Aorta (tissue), 5 donors: ENCODE results near the gene JAM2. TPM values are rescaled to one million over a fixed set of nuclear protein-coding genes. Genes with fewer than 3 reads are reported as not detected.
A peak's percentile ranks its signal among the peaks of the same experiment; 100 is the strongest.

ENCODE experiments used
- ATAC-seq: fragments of 200-7000 bp; cut with Tn5 transposase; one replicate; pipeline ENCODE4 v1.9.1; 2022; ENCODE audit warnings: moderate library complexity; ENCODE audit not compliant: low FRiP score
- DNase-seq, 2 donors: peaks; one replicate each; pipeline ENCODE4 v3.0.0-alpha.2; 2020
- H3K27ac ChIP-seq, 2 donors: one replicate each; pipeline ENCODE4 v1.5.1; 2013; ENCODE audit warnings: low read length in 2 of 2, mild to moderate bottlenecking in 2 of 2, moderate library complexity in 2 of 2, control low read depth in 1 of 2, inconsistent platforms in 1 of 2, low read depth in 1 of 2
- H3K27me3 ChIP-seq, 2 donors: one replicate each; pipeline ENCODE4 v1.6.1; 2013; ENCODE audit warnings: control low read depth in 1 of 2, low read length in 1 of 2, mild to moderate bottlenecking in 1 of 2, moderate library complexity in 1 of 2; ENCODE audit not compliant: insufficient read depth in 2 of 2, control insufficient read depth in 1 of 2
- H3K36me3 ChIP-seq, 2 donors: one replicate each; pipeline ENCODE4 v1.6.1; 2013; ENCODE audit warnings: control low read depth in 1 of 2, low read length in 1 of 2, mild to moderate bottlenecking in 1 of 2; ENCODE audit not compliant: insufficient read depth in 2 of 2, control insufficient read depth in 1 of 2
- H3K4me1 ChIP-seq, 2 donors: one replicate each; pipeline ENCODE4 v1.6.1; 2013; ENCODE audit warnings: low read length in 2 of 2, control low read depth in 1 of 2, mild to moderate bottlenecking in 1 of 2, moderate library complexity in 1 of 2; ENCODE audit not compliant: insufficient read depth in 2 of 2, control insufficient read depth in 1 of 2
- H3K4me3 ChIP-seq, 2 donors: one replicate each; pipeline ENCODE4 v1.5.1; 2013; ENCODE audit warnings: low read length in 2 of 2, control low read depth in 1 of 2, mild to moderate bottlenecking in 1 of 2
- H3K9me3 ChIP-seq: one replicate; pipeline ENCODE4 v1.6.1; 2013; ENCODE audit warnings: mild to moderate bottlenecking, low read length; ENCODE audit not compliant: control insufficient read depth
- WGBS, 2 donors: extraction: QIAGEN DNeasy Blood & Tissue Kit; methylation state at CpG; one replicate each; pipeline ENCODE4 v1.1.7; 2013; 5-methylcytosine and 5-hydroxymethylcytosine counted together
- intact Hi-C, 2 donors: fragments of 100-400 bp; cut with DNase I; formaldehyde crosslinking; loops; one replicate each; pipeline versions ENCODE4 v1.14.2 to v1.15.0; 2022
- polyA plus RNA-seq, 2 donors: library from polyadenylated mRNA; stranded (reverse); fragments of 200-250 nt; gene quantifications; one replicate each; pipeline ENCODE4 v1.2.3, GENCODE V29; 2013
- total RNA-seq, 2 donors: library from RNA; stranded (reverse); fragmentation: NEBNext Ultra II Directional; extraction: Animal tissue kit (Norgen Biotek cat#: 25700); gene quantifications; one replicate each; pipeline ENCODE4 v1.2.1, GENCODE V29; 2021
- donor health status: healthy with polysubstance abuse.
- donor health status: Bipolar disorder and iron deficiency.
- donor health status: DM: no; HTN: no; CAD: no.
- donor health status: DM: no; HTN: no; CAD: no.
- donor health status: DM: yes; HTN: yes; CAD: no.

Gene JAM2
- total and polyA plus RNA-seq, 4 donors: 2.1 to 61.0 (median 12.7) TPM

- Histone ChIP-seq H3K27ac (no peak overlapping the region), H3K4me1 (no peaks in the 10 kb centered on the region), H3K36me3 (no peaks in the 10 kb centered on the region), H3K27me3 (no peaks in the 10 kb centered on the region), H3K4me3 (peak overlapping the region; percentile 76 to 90), H3K9me3 (no peaks in the 10 kb centered on the region)
- peak; percentile 52 to 79 for DNase-seq
- intact Hi-C loops: no loop called here
- 1% methylated on average over 38 to 40 of the region's 40 CpGs for WGBS, 2 donors
- ATAC-seq: peak; percentile 85
These were observed 618 bp downstream of the JAM2 start for GRCh38 chr21:25639551-25640201.

GRCh38 chr21:25640202-25640942, 1.3 kb downstream of the JAM2 start:
- no peaks in the 10 kb centered on the region for H3K9me3 ChIP-seq
- peak overlapping the region; percentile 76 to 90 for H3K4me3 ChIP-seq
- no peaks in the 10 kb centered on the region for H3K27me3 ChIP-seq
- DNase-seq (peak; percentile 50 to 79), ATAC-seq (peak; percentile 72)
- WGBS, 2 donors: 6 to 7% methylated on average over 27 of the region's 27 CpGs
- no peaks in the 10 kb centered on the region for H3K4me1 ChIP-seq
- intact Hi-C loops: no loop called here
- H3K36me3 ChIP-seq: no peaks in the 10 kb centered on the region
- H3K27ac ChIP-seq: no peak overlapping the region

GRCh38 chr21:25640943-25641292, 1.9 kb downstream of the JAM2 start:
- WGBS, 2 donors: 65 to 70% methylated on average over 5 of the region's 5 CpGs
- ATAC-seq: no peak
- H3K4me3 ChIP-seq: no peak overlapping the region
- intact Hi-C loops: no loop called here
- no peaks in the 10 kb centered on the region for H3K4me1 ChIP-seq
- no peaks in the 10 kb centered on the region for H3K36me3 ChIP-seq
- DNase-seq: no peak
- H3K9me3 ChIP-seq: no peaks in the 10 kb centered on the region
- H3K27ac ChIP-seq: no peak overlapping the region
- no peaks in the 10 kb centered on the region for H3K27me3 ChIP-seq

DNA sequence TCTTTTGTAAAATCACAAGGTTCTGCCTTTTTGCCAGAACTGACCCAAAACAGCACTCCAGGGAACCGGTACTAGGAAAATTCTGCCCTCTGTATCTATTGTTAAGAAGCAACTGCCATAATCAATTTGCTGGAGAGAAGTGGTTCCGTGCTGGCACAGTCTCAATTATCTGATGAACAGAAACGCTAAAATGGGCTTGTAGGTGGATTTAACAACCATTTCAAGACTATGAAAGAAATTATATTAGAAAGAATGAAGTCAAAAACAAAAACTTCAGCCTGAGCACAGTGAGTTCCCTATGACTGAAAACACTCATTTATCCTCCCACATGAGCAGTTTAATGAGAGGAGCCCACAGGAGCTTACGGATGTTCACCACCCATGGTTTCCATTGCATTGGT, 4.4 kb downstream of the JAM2 start:
- Histone ChIP-seq H3K27ac (no peak overlapping the region), H3K9me3 (no peaks in the 10 kb centered on the region), H3K4me3 (no peak overlapping the region), H3K4me1 (no peaks in the 10 kb centered on the region), H3K36me3 (no peaks in the 10 kb centered on the region), H3K27me3 (no peaks in the 10 kb centered on the region)
- WGBS, 2 donors: 85 to 94% methylated on average over 4 of the region's 4 CpGs
- DNase-seq (no peak), ATAC-seq (no peak)
- intact Hi-C loops: no loop called here

DNA sequence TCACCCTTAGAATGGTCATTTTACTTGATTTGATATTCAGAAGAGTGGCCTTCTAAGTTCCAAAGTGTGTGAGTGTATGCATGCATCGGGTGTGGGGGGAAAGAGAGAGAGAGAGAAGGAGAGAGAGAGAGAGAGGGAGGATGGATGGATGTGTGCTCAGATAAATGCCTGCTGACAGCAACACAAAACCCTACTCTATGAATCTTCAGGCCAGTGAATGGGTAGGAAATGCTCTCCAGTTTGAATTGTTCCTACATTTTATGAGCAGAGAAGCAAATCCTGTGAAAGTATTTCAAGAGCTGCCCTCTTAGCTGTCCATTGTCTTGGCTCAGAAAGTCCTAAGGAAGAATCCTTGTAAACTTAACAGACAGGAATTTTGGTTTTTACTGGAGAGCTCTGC, 7.4 kb downstream of the JAM2 start:
- WGBS, 2 donors: 86 to 91% methylated on average over 1 of the region's 1 CpG
- intact Hi-C loops: no loop called here
- Histone ChIP-seq H3K27ac (no peak overlapping the region), H3K9me3 (no peaks in the 10 kb centered on the region), H3K4me1 (no peaks in the 10 kb centered on the region), H3K36me3 (no peaks in the 10 kb centered on the region), H3K4me3 (no peak overlapping the region), H3K27me3 (no peaks in the 10 kb centered on the region)
- DNase-seq (no peak), ATAC-seq (no peak)

DNA sequence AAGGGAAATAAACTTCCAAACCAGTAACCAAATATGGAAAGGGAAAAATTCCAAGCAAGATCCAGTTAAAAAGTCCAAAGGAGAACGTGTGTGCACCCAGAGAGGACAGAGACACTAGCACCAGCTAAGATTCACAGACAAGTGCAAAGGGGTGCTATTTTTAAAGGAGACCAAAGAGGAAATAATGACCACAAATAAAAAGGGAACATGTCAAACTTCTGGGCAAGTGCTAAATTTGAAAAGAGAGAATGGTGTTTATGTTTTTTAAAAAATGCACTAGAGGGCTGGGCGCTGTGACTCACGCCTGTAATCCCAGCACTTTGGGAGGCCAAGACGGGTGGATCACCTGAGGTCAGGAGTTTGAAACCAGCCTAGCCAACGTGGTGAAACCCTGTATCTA, 8.6 kb downstream of the JAM2 start:
- Histone ChIP-seq H3K27me3 (no peaks in the 10 kb centered on the region), H3K27ac (no peak overlapping the region), H3K9me3 (no peaks in the 10 kb centered on the region), H3K4me1 (peaks cover 0 to 1% of the 10 kb centered on the region in 2 donors), H3K4me3 (no peak overlapping the region), H3K36me3 (no peaks in the 10 kb centered on the region)
- intact Hi-C loops: no loop called here
- 64 to 66% methylated on average over 5 of the region's 5 CpGs for WGBS, 2 donors
- DNase-seq (no peak), ATAC-seq (no peak)

- Histone ChIP-seq H3K27me3 (no peaks in the 10 kb centered on the region), H3K9me3 (no peaks in the 10 kb centered on the region), H3K4me1 (peaks cover 0 to 1% of the 10 kb centered on the region in 2 donors), H3K27ac (no peak overlapping the region), H3K36me3 (no peaks in the 10 kb centered on the region), H3K4me3 (no peak overlapping the region)
- ATAC-seq (no peak), DNase-seq (no peak)
- 88 to 93% methylated on average over 7 of the region's 7 CpGs for WGBS, 2 donors
- intact Hi-C loops: no loop called here
These were observed 10.1 kb downstream of the JAM2 start for GRCh38 chr21:25649146-25649545.

GRCh38 chr21:25656412-25656811, 17.4 kb downstream of the JAM2 start:
- ATAC-seq: no peak
- Histone ChIP-seq H3K9me3 (no peaks in the 10 kb centered on the region), H3K27me3 (no peaks in the 10 kb centered on the region), H3K27ac (no peak overlapping the region), H3K4me3 (no peak overlapping the region), H3K4me1 (peaks cover 0 to 1% of the 10 kb centered on the region in 2 donors), H3K36me3 (no peaks in the 10 kb centered on the region)
- no peak for DNase-seq
- 91 to 98% methylated on average over 2 of the region's 2 CpGs for WGBS, 2 donors
- intact Hi-C loops: no loop called here

- ATAC-seq (no peak), DNase-seq (no peak)
- no peaks in the 10 kb centered on the region for H3K27me3 ChIP-seq
- H3K36me3 ChIP-seq: no peaks in the 10 kb centered on the region
- H3K27ac ChIP-seq: no peak overlapping the region
- intact Hi-C loops: no loop called here
- no peaks in the 10 kb centered on the region for H3K4me1 ChIP-seq
- H3K9me3 ChIP-seq: no peaks in the 10 kb centered on the region
- 97 to 98% methylated on average over 2 of the region's 2 CpGs for WGBS, 2 donors
- H3K4me3 ChIP-seq: no peak overlapping the region
These were observed 18.1 kb downstream of the JAM2 start for GRCh38 chr21:25657140-25657539.
